ENCODE data around the gene ADGRD2. TPM values are rescaled to one million over a fixed set of nuclear protein-coding genes. Genes with fewer than 3 reads are reported as not detected.

ADGRD2 gene
- total RNA-seq, 1 donor = not detected

DNA sequence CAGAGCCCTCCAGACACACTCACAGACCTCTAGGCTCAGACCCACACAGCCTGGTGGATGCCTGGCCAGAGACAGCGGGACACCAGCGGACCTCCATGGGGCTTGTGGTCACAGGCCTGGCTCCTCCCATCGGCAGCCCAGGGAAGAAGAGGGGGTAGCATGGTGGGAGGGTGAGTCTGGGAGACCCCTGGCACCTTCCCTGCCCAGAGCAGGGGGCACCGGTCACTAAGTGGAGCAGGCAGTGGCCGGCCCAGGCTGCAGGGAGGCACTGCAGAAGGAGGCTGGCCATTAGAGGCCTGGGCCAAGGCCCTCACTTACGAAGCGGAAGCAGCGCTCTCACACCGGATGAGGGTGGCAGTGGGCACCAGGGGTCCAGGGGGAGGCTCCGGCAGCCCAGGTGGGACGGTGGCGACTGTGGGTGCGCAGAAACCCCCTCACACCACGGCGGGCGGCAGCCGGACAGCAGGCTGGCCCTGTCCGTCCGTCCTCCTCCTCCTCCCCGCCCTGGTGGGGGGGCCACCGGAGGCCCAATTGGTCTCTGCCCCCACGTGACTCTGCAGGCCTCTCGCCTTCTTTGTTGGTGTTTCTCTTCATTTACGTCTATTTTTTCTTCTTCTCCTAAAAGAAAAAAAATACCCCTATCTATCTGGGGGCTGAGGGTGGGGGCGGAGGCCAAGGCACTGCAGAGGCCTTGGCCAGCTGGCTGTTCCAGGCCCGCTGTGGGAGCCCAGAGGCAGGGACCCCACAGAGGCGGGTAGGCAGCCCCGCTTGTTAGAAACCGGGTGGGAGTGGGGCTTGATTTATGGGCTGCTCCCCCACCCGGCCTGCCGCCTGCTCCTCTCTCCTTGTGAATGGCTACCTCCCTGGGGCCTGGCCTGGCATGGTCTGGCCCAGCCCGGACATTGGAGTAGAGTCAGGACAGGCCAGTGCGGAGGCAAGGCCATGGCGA is 57.0 kb downstream of the ADGRD2 start, which contains the start of gene NR5A1:
Gene NR5A1 (minus strand): TSS at position 469 of the 949 bp plus-strand sequence. CDS start 4,004 bp downstream, outside the sequence.
- TF ChIP-seq, protein P1, sequence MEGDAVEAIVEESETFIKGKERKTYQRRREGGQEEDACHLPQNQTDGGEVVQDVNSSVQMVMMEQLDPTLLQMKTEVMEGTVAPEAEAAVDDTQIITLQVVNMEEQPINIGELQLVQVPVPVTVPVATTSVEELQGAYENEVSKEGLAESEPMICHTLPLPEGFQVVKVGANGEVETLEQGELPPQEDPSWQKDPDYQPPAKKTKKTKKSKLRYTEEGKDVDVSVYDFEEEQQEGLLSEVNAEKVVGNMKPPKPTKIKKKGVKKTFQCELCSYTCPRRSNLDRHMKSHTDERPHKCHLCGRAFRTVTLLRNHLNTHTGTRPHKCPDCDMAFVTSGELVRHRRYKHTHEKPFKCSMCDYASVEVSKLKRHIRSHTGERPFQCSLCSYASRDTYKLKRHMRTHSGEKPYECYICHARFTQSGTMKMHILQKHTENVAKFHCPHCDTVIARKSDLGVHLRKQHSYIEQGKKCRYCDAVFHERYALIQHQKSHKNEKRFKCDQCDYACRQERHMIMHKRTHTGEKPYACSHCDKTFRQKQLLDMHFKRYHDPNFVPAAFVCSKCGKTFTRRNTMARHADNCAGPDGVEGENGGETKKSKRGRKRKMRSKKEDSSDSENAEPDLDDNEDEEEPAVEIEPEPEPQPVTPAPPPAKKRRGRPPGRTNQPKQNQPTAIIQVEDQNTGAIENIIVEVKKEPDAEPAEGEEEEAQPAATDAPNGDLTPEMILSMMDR (IDR thresholded peaks at IDR 0.05; ENCODE audit: insufficient read depth, low read length) = no peak
- DNase-seq (ENCODE audit: low read depth) = no peak
- no peak within 1 kb of the TSS for H3K4me3 ChIP-seq (ENCODE audit: low read depth, low read length)

GRCh38 chr9:124507880-124508423 is 57.7 kb downstream of the ADGRD2 start:
- no peak overlapping the region for H3K4me3 ChIP-seq (ENCODE audit: low read depth, low read length)
- DNase-seq (ENCODE audit: low read depth) = no peak
- TF ChIP-seq, protein P1 (IDR thresholded peaks at IDR 0.05; ENCODE audit: insufficient read depth, low read length) = no peak

GRCh38 chr9:124510650-124511425 is 60.6 kb downstream of the ADGRD2 start:
- H3K4me3 ChIP-seq (ENCODE audit: low read depth, low read length) = no peak overlapping the region
- no peak for DNase-seq (ENCODE audit: low read depth)
- TF ChIP-seq, protein P1 (IDR thresholded peaks at IDR 0.05; ENCODE audit: insufficient read depth, low read length) = no peak

DNA sequence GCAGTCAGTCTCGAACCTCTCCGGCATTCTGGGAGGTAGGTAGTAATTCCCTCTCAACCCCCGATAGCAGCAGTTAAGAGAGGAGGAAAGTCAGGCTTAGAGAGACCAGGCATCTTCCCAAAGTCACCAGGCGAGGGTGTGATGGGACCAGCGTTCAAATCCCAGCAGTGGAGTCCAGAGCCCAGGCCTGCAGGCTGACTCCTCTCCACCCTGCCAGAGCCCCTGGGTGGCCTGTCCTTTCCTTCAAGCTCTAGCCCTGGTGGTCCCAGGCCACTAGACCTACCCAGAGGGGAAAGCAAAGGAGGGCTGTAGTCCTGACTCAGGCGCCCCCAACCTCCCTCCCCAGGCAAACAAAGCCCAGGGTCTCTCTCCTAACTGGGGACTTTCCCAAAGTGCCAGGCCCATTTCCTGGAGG is 61.2 kb downstream of the ADGRD2 start:
- TF ChIP-seq, protein P1 (IDR thresholded peaks at IDR 0.05; ENCODE audit: insufficient read depth, low read length) = no peak
- no peak overlapping the region for H3K4me3 ChIP-seq (ENCODE audit: low read depth, low read length)
- no peak for DNase-seq (ENCODE audit: low read depth)

GRCh38 chr9:124511891-124512805 is 61.9 kb downstream of the ADGRD2 start:
- H3K4me3 ChIP-seq (ENCODE audit: low read depth, low read length) = no peak overlapping the region
- TF ChIP-seq, protein P1 (IDR thresholded peaks at IDR 0.05; ENCODE audit: insufficient read depth, low read length) = no peak
- no peak for DNase-seq (ENCODE audit: low read depth)

- TF ChIP-seq, protein P1 (IDR thresholded peaks at IDR 0.05; ENCODE audit: insufficient read depth, low read length) = no peak
- DNase-seq (ENCODE audit: low read depth) = no peak
- no peak overlapping the region for H3K4me3 ChIP-seq (ENCODE audit: low read depth, low read length)
Observed at GRCh38 chr9:124512806-124513204, 62.6 kb downstream of the ADGRD2 start.
